Measurements from ENCODE around the gene ATP23.

ATP23 gene

DNA sequence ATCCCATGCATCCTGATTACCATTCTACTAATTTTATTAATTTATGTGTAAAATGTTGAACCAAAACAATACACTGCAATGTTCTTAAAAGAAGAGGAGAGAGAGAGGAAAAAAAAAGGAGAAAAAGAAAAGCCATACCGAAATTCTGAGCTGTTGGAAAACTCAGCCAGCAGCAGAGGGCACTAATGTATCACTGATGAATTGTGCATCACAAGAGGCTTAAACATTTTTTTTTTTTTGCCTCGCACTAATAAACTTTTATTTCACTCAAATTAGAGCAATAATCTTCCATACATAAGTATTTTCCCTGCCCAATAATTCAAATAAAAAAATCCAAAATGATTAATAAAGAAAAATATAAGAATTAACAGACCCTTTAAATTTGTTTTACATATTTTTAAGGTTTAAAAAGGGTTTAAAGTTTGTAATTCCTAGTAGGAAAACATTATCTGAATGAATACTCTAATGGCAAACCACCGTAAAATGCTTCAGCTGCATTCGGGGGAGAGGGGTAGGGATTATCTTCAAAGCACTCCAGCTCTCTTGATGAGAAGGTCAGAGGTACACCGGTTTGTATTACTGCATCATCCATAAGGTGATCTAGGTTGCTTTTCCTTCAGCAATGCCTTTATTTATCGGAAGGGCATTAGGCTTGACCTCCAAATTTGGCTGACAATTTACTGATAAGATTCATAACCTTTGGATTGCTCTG is 41.9 kb downstream of the ATP23 start:
- DNase-seq (ENCODE audit: low read depth in 2 of 2), result no peak

GRCh38 chr12:57983858-57984505 is 42.6 kb downstream of the ATP23 start:
- DNase-seq (ENCODE audit: low read depth in 2 of 2), result no peak

DNA sequence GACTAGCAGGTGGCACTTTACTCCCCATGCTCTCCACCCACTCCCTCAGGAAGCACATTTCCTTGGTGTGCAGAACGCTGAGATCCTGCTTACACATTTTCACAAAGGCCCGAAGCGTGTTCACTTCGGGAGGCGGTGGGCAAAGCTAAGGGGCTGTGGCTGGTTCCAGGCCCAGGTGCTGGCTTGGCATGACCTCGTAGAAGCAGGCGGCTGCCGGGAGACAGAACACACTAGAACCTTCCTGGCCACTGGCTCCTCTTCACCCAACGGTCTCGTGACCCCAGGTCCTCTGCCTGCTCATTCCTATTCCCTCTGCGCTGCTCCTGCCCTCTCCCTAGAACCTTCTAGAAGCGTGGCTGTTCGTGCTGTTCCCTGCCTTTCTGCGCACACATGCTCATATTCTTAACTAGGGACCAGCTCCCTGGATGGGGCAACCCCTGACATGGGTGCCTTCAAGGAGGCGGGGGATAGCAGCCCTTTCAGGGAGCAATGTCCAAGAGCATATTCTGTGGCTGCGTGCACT is 43.3 kb downstream of the ATP23 start:
- DNase-seq (ENCODE audit: low read depth in 2 of 2), result no peak

DNA sequence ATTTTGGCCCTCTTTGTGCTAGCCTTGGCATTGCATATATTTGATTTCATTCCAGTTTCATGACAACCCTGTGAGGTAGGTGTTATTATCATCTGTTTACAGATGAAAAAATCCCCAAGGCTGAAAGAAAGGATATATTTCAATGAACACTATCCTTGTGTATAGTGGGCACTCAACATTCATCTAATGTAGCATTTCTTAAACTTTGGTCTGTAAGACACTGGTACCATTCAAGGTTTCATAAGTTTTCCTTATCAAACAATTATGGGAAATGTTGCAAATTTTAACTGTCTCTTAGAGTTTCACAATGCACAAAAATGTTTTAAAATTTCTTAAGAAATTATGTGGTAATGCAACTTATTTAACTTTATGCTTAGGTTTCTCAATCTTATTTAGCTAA is 44.3 kb downstream of the ATP23 start:
- DNase-seq (ENCODE audit: low read depth in 2 of 2), result no peak

GRCh38 chr12:57989838-57990237 is 48.5 kb downstream of the ATP23 start:
- no peak for DNase-seq (ENCODE audit: low read depth in 2 of 2)

DNA sequence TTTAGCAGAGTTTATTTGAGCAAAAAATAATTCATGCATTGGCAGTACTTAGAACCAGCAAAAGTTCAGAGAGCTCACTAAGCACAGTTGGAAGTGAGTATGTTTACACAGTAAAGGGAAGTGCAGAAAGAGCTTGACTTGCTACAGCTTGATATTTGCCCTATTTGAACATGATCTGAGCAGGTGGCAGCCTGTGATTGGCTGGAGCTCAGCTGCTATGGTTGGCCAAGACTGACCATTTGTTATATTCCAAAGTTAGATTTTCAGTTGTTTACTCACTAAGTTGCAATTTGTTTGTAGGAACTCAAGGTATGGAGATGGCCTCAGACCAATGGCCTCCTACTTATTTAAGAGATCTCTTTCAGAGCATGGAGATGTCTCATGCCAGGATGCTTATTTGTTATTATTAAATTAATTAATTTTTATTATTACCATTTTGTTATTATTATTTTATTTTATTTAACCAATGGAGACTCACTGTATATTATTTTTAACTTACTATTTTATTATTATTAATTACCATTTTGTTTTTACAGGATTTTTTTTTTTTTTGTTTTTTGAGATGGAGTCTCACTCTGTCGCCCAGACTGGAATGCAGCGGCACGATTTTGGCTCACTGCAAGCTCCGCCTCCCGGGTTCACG is 49.0 kb downstream of the ATP23 start:
- DNase-seq (ENCODE audit: low read depth in 2 of 2), result no peak

GRCh38 chr12:57992001-57992400 is 50.6 kb downstream of the ATP23 start:
- DNase-seq (ENCODE audit: low read depth in 2 of 2), result no peak

- no peak for DNase-seq (ENCODE audit: low read depth in 2 of 2)
These were observed 51.7 kb downstream of the ATP23 start for GRCh38 chr12:57993030-57993429.

DNA sequence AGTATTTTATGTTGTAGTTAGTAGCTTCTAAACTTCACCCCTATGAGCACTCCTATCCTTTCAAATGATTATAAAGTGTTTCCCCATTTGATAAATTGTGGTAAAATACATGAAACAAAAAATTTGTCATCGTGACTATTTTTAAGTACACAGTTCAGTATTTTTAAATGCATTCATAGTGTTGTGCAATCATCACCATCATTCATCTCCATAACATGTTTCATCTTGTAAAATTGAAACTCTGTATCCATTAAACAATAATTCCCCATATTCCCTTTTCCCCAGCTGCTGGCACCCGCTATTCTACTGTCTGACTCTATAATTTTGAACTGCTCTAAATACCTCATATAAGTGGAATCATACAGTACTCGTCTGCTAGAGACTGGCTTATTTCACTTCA is 52.5 kb downstream of the ATP23 start:
- DNase-seq (ENCODE audit: low read depth in 2 of 2), result no peak

DNA sequence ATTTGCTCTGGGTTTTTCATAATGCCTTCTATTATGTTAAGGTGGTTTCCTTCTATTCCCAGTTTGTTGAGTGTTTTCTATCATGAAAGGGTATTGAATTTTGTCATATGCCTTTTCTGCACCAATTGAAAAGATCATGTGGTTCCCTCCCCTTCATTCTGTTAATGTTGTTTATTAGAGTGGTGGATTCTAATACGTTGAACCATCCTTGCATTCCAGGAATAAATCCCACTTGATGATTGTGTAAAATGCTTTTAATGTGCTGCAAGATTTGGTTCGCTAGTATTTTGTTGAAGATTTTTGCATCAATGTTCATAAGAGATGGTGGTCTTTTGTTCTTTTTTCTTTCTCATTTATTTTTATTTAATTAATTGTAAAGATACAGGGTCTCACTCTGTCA is 55.2 kb downstream of the ATP23 start:
- no peak for DNase-seq (ENCODE audit: low read depth in 2 of 2)

GRCh38 chr12:57998251-57998650 is 56.9 kb downstream of the ATP23 start:
- no peak for DNase-seq (ENCODE audit: low read depth in 2 of 2)

- DNase-seq (ENCODE audit: low read depth in 2 of 2), result no peak
These were observed 59.1 kb downstream of the ATP23 start for GRCh38 chr12:58000499-58000898.

GRCh38 chr12:58007875-58008274 is 66.5 kb downstream of the ATP23 start:
- DNase-seq (ENCODE audit: low read depth in 2 of 2), result no peak

DNA sequence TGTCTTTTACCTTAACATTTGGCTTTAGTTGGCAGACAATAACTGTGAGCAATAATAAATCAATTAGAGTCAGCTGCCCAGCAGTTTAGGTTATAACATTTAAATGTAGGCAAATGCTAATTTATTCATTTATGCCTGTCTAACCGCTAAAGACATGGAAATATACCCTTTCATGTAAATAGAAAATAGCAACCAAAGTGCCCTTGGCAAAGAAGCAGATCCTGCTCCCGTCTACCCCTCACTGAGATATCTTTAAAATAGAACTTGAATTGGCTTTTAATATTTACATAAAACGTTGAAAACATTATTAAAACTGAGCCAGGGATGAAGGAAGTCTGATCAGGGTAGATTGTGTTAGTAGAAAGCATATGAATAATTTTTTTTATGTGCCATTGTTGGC is 67.3 kb downstream of the ATP23 start:
- DNase-seq (ENCODE audit: low read depth in 2 of 2), result no peak

Measured in stimulated activated CD8-positive, alpha-beta memory T cell treated with anti-CD3 and anti-CD28 coated beads, Interleukin-15, amount 100 ng/mL, for 4 hours (primary cell).